ENCODE measurements around the gene ZNF776. TPM values are rescaled to one million over a fixed set of nuclear protein-coding genes. Genes with fewer than 3 reads are reported as not detected.
"Not testable (repeated sequence)": the region's sequence is repeated elsewhere in the genome, so short reads cannot be mapped to it uniquely, and the experiment has no call there.

Gene ZNF776
- total and polyA plus RNA-seq, 4 donors: 2.9 to 33.8 (median 9.8) TPM

DNA sequence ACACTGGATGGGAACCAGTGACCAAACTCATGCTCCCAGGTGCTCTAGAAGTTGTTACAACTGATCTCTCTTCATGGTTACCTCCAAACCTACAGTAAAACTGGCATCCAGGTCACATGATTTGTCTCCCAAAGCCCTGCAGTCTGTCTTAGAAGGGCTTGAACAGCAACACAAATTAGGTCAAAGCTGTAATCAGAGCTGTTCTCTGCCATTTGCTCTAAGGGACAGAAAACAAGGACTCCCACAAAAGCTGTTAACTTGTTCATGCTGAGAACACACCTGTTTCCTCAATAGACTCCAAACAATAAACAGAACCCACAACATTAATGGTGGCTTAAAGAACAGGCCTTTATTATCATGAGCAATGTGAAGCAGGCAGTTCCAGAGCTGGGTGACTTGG is 27.2 kb upstream of the ZNF776 start:
- H3K4me1 ChIP-seq (ENCODE audit: control insufficient read depth in 5 of 5, insufficient read depth in 5 of 5, low read length in 5 of 5): no peaks in the 10 kb centered on the region
- no peak overlapping the region for H3K27ac ChIP-seq (ENCODE audit: low read depth in 1 of 2, low read length in 1 of 2)
- peaks cover 32 to 44% (median 40%) of the 10 kb centered on the region in 4 donors for H3K36me3 ChIP-seq (ENCODE audit: control insufficient read depth in 4 of 4, insufficient read depth in 4 of 4, low read length in 4 of 4)
- ATAC-seq (ENCODE audit: insufficient read depth, low FRiP score) (no peak), DNase-seq (no peak)
- H3K4me3 ChIP-seq: no peak overlapping the region
- peaks cover 0 to 60% (median 44%) of the 10 kb centered on the region in 4 donors for H3K9me3 ChIP-seq (ENCODE audit: control insufficient read depth in 4 of 4, insufficient read depth in 3 of 4, low read length in 3 of 4)
- no peak overlapping the region for H3K9ac ChIP-seq (ENCODE audit: insufficient read depth in 1 of 2, low read length in 2 of 2)
- TF ChIP-seq, protein P1, sequence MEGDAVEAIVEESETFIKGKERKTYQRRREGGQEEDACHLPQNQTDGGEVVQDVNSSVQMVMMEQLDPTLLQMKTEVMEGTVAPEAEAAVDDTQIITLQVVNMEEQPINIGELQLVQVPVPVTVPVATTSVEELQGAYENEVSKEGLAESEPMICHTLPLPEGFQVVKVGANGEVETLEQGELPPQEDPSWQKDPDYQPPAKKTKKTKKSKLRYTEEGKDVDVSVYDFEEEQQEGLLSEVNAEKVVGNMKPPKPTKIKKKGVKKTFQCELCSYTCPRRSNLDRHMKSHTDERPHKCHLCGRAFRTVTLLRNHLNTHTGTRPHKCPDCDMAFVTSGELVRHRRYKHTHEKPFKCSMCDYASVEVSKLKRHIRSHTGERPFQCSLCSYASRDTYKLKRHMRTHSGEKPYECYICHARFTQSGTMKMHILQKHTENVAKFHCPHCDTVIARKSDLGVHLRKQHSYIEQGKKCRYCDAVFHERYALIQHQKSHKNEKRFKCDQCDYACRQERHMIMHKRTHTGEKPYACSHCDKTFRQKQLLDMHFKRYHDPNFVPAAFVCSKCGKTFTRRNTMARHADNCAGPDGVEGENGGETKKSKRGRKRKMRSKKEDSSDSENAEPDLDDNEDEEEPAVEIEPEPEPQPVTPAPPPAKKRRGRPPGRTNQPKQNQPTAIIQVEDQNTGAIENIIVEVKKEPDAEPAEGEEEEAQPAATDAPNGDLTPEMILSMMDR (IDR thresholded peaks at IDR 0.05; ENCODE audit: control extremely low read depth, extremely low read depth): no peak
- H3K27me3 ChIP-seq (ENCODE audit: control insufficient read depth in 3 of 3, insufficient read depth in 3 of 3, low read length in 2 of 3): no peaks in the 10 kb centered on the region

DNA sequence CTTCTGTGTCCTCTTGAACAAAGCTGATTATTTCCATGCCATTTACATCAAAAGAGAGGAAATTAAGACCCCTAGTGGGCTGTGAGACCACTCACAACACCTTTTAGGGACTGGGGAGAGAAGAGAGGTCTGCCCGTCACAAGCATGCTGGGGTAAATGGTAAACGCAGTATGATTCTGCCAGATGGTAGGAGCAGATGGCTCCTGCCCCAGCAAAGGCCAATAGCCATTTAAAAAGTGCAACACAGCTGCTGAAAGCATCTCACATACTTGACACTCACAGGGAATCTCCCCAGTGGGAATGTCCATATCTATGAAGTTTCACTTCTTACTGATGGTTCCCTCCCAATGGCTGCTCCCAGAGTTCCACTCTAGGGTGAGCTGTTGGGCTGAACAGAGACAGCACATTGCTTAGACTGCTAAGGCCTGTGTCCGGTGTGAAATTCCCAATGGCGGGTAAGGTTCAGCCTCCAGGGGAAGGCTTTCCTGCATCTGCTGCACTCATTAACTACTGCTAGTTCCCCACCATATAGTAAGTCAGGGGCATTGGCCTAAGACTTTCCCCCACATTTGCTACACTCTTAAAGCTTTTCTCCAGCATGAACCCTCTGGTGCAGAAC is 26.6 kb upstream of the ZNF776 start:
- ATAC-seq (ENCODE audit: insufficient read depth, low FRiP score) (no peak), DNase-seq (no peak)
- TF ChIP-seq, protein P1 (IDR thresholded peaks at IDR 0.05; ENCODE audit: control extremely low read depth, extremely low read depth): no peak
- WGBS, 2 donors: 86 to 95% methylated on average over 4 of the region's 4 CpGs
- Histone ChIP-seq H3K4me1 (ENCODE audit: control insufficient read depth in 5 of 5, insufficient read depth in 5 of 5, low read length in 5 of 5) (no peaks in the 10 kb centered on the region), H3K9ac (ENCODE audit: insufficient read depth in 1 of 2, low read length in 2 of 2) (no peak overlapping the region), H3K36me3 (ENCODE audit: control insufficient read depth in 4 of 4, insufficient read depth in 4 of 4, low read length in 4 of 4) (peaks cover 32 to 49% (median 42%) of the 10 kb centered on the region in 4 donors), H3K27ac (ENCODE audit: low read depth in 1 of 2, low read length in 1 of 2) (no peak overlapping the region), H3K27me3 (ENCODE audit: control insufficient read depth in 3 of 3, insufficient read depth in 3 of 3, low read length in 2 of 3) (no peaks in the 10 kb centered on the region), H3K9me3 (ENCODE audit: control insufficient read depth in 4 of 4, insufficient read depth in 3 of 4, low read length in 3 of 4) (peaks cover 0 to 62% (median 45%) of the 10 kb centered on the region in 4 donors), H3K4me3 (no peak overlapping the region)

DNA sequence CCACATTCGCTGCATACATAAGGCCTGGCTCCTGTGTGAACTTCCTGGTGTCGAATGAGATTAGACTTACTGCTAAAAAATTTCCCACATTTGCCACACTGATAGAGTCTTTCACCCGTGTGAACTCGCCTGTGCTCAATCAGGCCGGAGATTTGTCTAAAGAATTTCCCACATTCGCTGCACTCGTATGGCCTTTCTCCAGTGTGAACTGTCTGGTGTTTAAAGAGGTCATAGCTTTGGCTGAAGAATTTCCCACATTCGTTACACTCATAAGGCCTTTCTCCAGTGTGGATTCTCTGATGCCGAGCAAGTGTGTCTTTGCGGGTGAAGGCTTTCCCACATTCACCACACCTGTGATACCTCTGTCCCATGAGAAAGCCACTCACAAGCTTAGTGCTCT is 25.7 kb upstream of the ZNF776 start:
- peaks cover 0 to 63% (median 47%) of the 10 kb centered on the region in 4 donors for H3K9me3 ChIP-seq (ENCODE audit: control insufficient read depth in 4 of 4, insufficient read depth in 3 of 4, low read length in 3 of 4)
- ATAC-seq (ENCODE audit: insufficient read depth, low FRiP score) (no peak), DNase-seq (no peak)
- no peaks in the 10 kb centered on the region for H3K27me3 ChIP-seq (ENCODE audit: control insufficient read depth in 3 of 3, insufficient read depth in 3 of 3, low read length in 2 of 3)
- H3K4me3 ChIP-seq: no peak overlapping the region
- peaks cover 32 to 55% (median 42%) of the 10 kb centered on the region in 4 donors for H3K36me3 ChIP-seq (ENCODE audit: control insufficient read depth in 4 of 4, insufficient read depth in 4 of 4, low read length in 4 of 4)
- no peak overlapping the region for H3K27ac ChIP-seq (ENCODE audit: low read depth in 1 of 2, low read length in 1 of 2)
- no peaks in the 10 kb centered on the region for H3K4me1 ChIP-seq (ENCODE audit: control insufficient read depth in 5 of 5, insufficient read depth in 5 of 5, low read length in 5 of 5)
- TF ChIP-seq, protein P1 (IDR thresholded peaks at IDR 0.05; ENCODE audit: control extremely low read depth, extremely low read depth): no peak
- 97 to 98% methylated on average over 10 of the region's 10 CpGs for WGBS, 2 donors
- H3K9ac ChIP-seq (ENCODE audit: insufficient read depth in 1 of 2, low read length in 2 of 2): no peak overlapping the region

DNA sequence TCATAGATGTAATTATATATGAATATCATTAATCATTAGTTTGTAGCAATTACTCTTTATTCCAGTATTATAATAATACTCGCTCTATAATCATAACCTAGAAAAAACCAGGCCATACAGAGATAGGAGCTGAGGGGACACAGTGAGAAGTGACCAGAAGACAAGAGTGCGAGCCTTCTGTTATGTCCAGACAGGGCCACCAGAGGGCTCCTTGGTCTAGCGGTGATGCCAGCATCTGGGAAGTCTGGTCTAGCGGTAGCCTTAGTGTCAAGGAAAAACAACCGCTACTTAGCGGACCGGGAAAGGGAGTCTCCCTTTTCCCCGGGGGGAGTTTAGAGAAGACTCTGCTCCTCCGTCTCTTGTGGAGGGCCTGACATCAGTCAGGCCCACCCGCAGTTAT is 8.3 kb upstream of the ZNF776 start:
- H3K9ac ChIP-seq (ENCODE audit: insufficient read depth in 1 of 2, low read length in 2 of 2); H3K36me3 ChIP-seq (ENCODE audit: control insufficient read depth in 4 of 4, insufficient read depth in 4 of 4, low read length in 4 of 4); H3K27me3 ChIP-seq (ENCODE audit: control insufficient read depth in 3 of 3, insufficient read depth in 3 of 3, low read length in 2 of 3); H3K4me1 ChIP-seq (ENCODE audit: control insufficient read depth in 5 of 5, insufficient read depth in 5 of 5, low read length in 5 of 5); H3K9me3 ChIP-seq (ENCODE audit: control insufficient read depth in 4 of 4, insufficient read depth in 3 of 4, low read length in 3 of 4); H3K4me3 ChIP-seq; ATAC-seq (ENCODE audit: insufficient read depth, low FRiP score); H3K27ac ChIP-seq (ENCODE audit: low read depth in 1 of 2, low read length in 1 of 2): not testable (repeated sequence)
- DNase-seq: peak; percentile 44 to 63 (median 56)
- WGBS, 2 donors: 6 to 8% methylated on average over 10 of the region's 10 CpGs
- TF ChIP-seq, protein P1 (IDR thresholded peaks at IDR 0.05; ENCODE audit: control extremely low read depth, extremely low read depth): peak; percentile 15

DNA sequence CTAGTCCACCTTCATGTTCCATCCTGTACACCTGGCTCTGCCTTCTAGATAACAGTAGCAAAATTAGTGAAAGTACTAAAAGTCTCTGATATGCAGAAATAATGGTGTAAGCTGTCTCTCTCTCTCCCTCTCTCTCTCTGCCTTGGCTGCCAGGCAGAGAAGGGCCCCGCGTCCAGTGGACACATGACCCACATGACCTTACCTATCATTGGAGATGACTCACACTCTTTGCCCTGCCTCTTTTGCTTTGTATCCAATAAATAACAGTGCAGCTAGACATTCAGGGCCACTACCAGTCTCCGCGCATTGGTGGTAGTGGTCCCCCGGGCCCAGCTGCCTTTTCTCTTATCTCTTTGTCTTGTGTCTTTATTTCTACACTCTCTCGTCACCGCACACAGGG is 7.8 kb upstream of the ZNF776 start:
- not testable (repeated sequence) for H3K36me3 ChIP-seq (ENCODE audit: control insufficient read depth in 4 of 4, insufficient read depth in 4 of 4, low read length in 4 of 4); H3K27ac ChIP-seq (ENCODE audit: low read depth in 1 of 2, low read length in 1 of 2); ATAC-seq (ENCODE audit: insufficient read depth, low FRiP score); H3K27me3 ChIP-seq (ENCODE audit: control insufficient read depth in 3 of 3, insufficient read depth in 3 of 3, low read length in 2 of 3); H3K4me3 ChIP-seq; H3K9me3 ChIP-seq (ENCODE audit: control insufficient read depth in 4 of 4, insufficient read depth in 3 of 4, low read length in 3 of 4); DNase-seq; H3K4me1 ChIP-seq (ENCODE audit: control insufficient read depth in 5 of 5, insufficient read depth in 5 of 5, low read length in 5 of 5); H3K9ac ChIP-seq (ENCODE audit: insufficient read depth in 1 of 2, low read length in 2 of 2)
- WGBS, 2 donors: 83 to 93% methylated on average over 7 of the region's 7 CpGs

All from lung (tissue), 12 donors.